BLaER1 (cell line): ENCODE data around the gene KCNK18.

Experiments used
- H3K27ac ChIP-seq: shearing (Covaris generic); formaldehyde crosslinking; 2 replicates; pipeline ENCODE4 v1.8.1; 2022
- H3K27me3 ChIP-seq: shearing (Covaris generic); formaldehyde crosslinking; 2 replicates; pipeline ENCODE4 v1.8.1; 2022
- H3K36me3 ChIP-seq: shearing (Covaris generic); formaldehyde crosslinking; 2 replicates; pipeline ENCODE4 v1.8.1; 2022
- H3K4me1 ChIP-seq: shearing (Covaris generic); formaldehyde crosslinking; 2 replicates; pipeline ENCODE4 v1.8.1; 2022
- H3K4me2 ChIP-seq: shearing (Covaris generic); formaldehyde crosslinking; 2 replicates; pipeline ENCODE4 v1.8.1; 2022
- H3K4me3 ChIP-seq: shearing (Covaris generic); formaldehyde crosslinking; 2 replicates; pipeline ENCODE4 v1.8.1; 2022
- H3K9ac ChIP-seq: shearing (Covaris generic); formaldehyde crosslinking; 2 replicates; pipeline ENCODE4 v1.8.1; 2022
- H3K9me3 ChIP-seq: shearing (Covaris generic); formaldehyde crosslinking; 2 replicates; pipeline ENCODE4 v1.8.1; 2022
- H4K20me1 ChIP-seq: shearing (Covaris generic); formaldehyde crosslinking; 2 replicates; pipeline ENCODE4 v1.8.1; 2022
- Cebpa-rat ChIP-seq: shearing (Covaris generic); IDR thresholded peaks from 2 replicates; pipeline ENCODE4 v1.8.1; 2022

The KCNK18 gene

GRCh38 chr10:117259279-117259678 is 62.0 kb downstream of the KCNK18 start:
- Histone ChIP-seq H3K9me3 (no peaks in the 10 kb centered on the region), H4K20me1 (no peaks in the 10 kb centered on the region), H3K27ac (no peak overlapping the region), H3K4me1 (peaks cover 7% of the 10 kb centered on the region), H3K27me3 (no peaks in the 10 kb centered on the region), H3K36me3 (no peaks in the 10 kb centered on the region), H3K4me3 (no peak overlapping the region), H3K9ac (no peak overlapping the region), H3K4me2 (no peak overlapping the region)
- no peak for TF ChIP-seq Cebpa-rat
